ENCODE results near the gene SATB1.
"Not testable (repeated sequence)": the region's sequence is repeated elsewhere in the genome, so short reads cannot be mapped to it uniquely, and the experiment has no call there.

The SATB1 gene

GRCh38 chr3:18424729-18425640, at the start of gene SATB1:
SATB1 (minus strand) TSS chr3:18425339; CDS start chr3:18420967, 4,372 bp downstream.
- Histone ChIP-seq H3K27me3 (ENCODE audit: control insufficient read depth in 1 of 2, insufficient read depth in 2 of 2, low read length in 2 of 2) (no peaks in the 10 kb centered on the region), H3K9me3 (ENCODE audit: control insufficient read depth in 1 of 2, low read length in 2 of 2) (no peaks in the 10 kb centered on the region), H3K4me1 (ENCODE audit: control insufficient read depth in 1 of 2, insufficient read depth in 2 of 2, low read length in 2 of 2) (peaks cover 5 to 12% of the 10 kb centered on the region in 2 donors), H3K4me3 (ENCODE audit: low read depth in 1 of 2, low read length in 2 of 2) (peak within 1 kb of the TSS; percentile 92 to 96), H3K9ac (ENCODE audit: low read depth in 1 of 2, low read length in 2 of 2) (peak within 1 kb of the TSS; percentile 81 to 93), H3K27ac (ENCODE audit: low read depth, low read length) (peak within 1 kb of the TSS; percentile 82), H3K36me3 (ENCODE audit: control insufficient read depth in 1 of 2, insufficient read depth in 2 of 2, low read length in 2 of 2) (no peaks in the 10 kb centered on the region)

DNA sequence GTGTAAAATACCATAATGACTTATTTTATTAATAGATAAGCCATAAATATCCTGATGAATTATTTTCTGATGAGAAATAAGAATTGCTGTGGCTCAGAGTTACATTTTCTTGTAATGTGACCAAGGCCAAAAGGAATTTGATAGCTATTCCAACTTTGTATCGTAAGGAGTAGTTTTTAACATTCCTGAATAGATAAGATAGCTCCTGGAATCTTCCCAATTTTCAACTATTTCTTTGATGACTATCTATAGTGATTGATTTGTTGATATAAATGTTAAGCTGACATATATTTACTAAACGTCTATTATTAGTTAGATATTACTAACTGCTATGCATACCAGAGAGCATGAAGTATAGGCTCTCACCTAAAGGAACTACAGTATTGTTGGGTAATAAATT, 49.1 kb upstream of the SATB1 start:
- Histone ChIP-seq H3K27ac (ENCODE audit: low read depth, low read length) (no peak overlapping the region), H3K4me1 (ENCODE audit: control insufficient read depth in 1 of 2, insufficient read depth in 2 of 2, low read length in 2 of 2) (no peaks in the 10 kb centered on the region), H3K9me3 (ENCODE audit: control insufficient read depth in 1 of 2, low read length in 2 of 2) (no peaks in the 10 kb centered on the region), H3K27me3 (ENCODE audit: control insufficient read depth in 1 of 2, insufficient read depth in 2 of 2, low read length in 2 of 2) (no peaks in the 10 kb centered on the region), H3K36me3 (ENCODE audit: control insufficient read depth in 1 of 2, insufficient read depth in 2 of 2, low read length in 2 of 2) (no peaks in the 10 kb centered on the region), H3K4me3 (ENCODE audit: low read depth in 1 of 2, low read length in 2 of 2) (no peak overlapping the region), H3K9ac (ENCODE audit: low read depth in 1 of 2, low read length in 2 of 2) (no peak overlapping the region)

GRCh38 chr3:18469775-18470174, 44.6 kb upstream of the SATB1 start:
- H3K27me3 ChIP-seq (ENCODE audit: control insufficient read depth in 1 of 2, insufficient read depth in 2 of 2, low read length in 2 of 2): no peaks in the 10 kb centered on the region
- no peak overlapping the region for H3K9ac ChIP-seq (ENCODE audit: low read depth in 1 of 2, low read length in 2 of 2)
- no peak overlapping the region for H3K27ac ChIP-seq (ENCODE audit: low read depth, low read length)
- H3K4me1 ChIP-seq (ENCODE audit: control insufficient read depth in 1 of 2, insufficient read depth in 2 of 2, low read length in 2 of 2): no peaks in the 10 kb centered on the region
- peaks cover 0 to 3% of the 10 kb centered on the region in 2 donors for H3K36me3 ChIP-seq (ENCODE audit: control insufficient read depth in 1 of 2, insufficient read depth in 2 of 2, low read length in 2 of 2)
- H3K9me3 ChIP-seq (ENCODE audit: control insufficient read depth in 1 of 2, low read length in 2 of 2): no peaks in the 10 kb centered on the region
- H3K4me3 ChIP-seq (ENCODE audit: low read depth in 1 of 2, low read length in 2 of 2): no peak overlapping the region

DNA sequence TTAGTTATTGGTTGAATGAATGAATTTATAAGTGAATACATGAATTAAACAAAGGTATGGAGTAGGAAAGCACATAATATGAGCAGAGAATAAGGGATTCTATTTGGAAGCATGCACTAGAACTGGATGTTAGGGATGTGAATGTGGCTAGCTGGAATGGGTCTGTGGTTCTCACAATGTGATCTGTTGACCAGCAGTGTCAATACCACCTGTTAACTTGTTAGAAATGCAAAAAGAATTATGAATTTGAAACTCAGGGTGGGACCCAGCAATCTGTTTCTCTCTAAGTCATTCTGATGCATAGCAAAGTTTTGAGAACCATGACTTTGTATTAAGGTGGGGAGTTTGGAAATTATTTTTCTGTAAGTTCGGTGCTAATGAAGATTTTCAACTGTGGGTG, 41.0 kb upstream of the SATB1 start:
- Histone ChIP-seq H3K36me3 (ENCODE audit: control insufficient read depth in 1 of 2, insufficient read depth in 2 of 2, low read length in 2 of 2) (peaks cover 0 to 3% of the 10 kb centered on the region in 2 donors), H3K4me1 (ENCODE audit: control insufficient read depth in 1 of 2, insufficient read depth in 2 of 2, low read length in 2 of 2) (no peaks in the 10 kb centered on the region), H3K4me3 (ENCODE audit: low read depth in 1 of 2, low read length in 2 of 2) (no peak overlapping the region), H3K27ac (ENCODE audit: low read depth, low read length) (no peak overlapping the region), H3K9ac (ENCODE audit: low read depth in 1 of 2, low read length in 2 of 2) (no peak overlapping the region), H3K9me3 (ENCODE audit: control insufficient read depth in 1 of 2, low read length in 2 of 2) (peaks cover 0 to 5% of the 10 kb centered on the region in 2 donors), H3K27me3 (ENCODE audit: control insufficient read depth in 1 of 2, insufficient read depth in 2 of 2, low read length in 2 of 2) (no peaks in the 10 kb centered on the region)

DNA sequence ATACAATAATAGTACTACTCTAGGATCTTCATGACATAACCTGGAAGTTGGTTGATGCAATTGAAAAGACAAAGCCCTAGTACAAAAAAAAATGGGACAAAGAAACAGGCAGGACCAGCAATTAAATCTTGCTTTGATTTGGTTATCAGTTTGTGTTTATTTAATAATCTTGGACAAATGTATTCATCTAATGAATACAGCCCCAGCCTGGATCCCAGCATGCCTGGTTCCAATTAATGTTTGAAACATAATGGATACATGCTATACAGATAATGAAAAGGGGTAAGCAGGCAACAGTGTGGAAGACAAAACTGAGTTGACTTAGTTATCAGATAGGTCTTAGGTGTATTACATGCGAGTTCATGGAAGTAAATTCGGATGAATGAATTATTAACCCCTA, 29.6 kb upstream of the SATB1 start:
- H3K4me1 ChIP-seq (ENCODE audit: control insufficient read depth in 1 of 2, insufficient read depth in 2 of 2, low read length in 2 of 2): no peaks in the 10 kb centered on the region
- H3K36me3 ChIP-seq (ENCODE audit: control insufficient read depth in 1 of 2, insufficient read depth in 2 of 2, low read length in 2 of 2): no peaks in the 10 kb centered on the region
- no peaks in the 10 kb centered on the region for H3K9me3 ChIP-seq (ENCODE audit: control insufficient read depth in 1 of 2, low read length in 2 of 2)

GRCh38 chr3:18449618-18450017, 24.5 kb upstream of the SATB1 start:
- H3K4me1 ChIP-seq (ENCODE audit: control insufficient read depth in 1 of 2, insufficient read depth in 2 of 2, low read length in 2 of 2); H3K36me3 ChIP-seq (ENCODE audit: control insufficient read depth in 1 of 2, insufficient read depth in 2 of 2, low read length in 2 of 2); H3K4me3 ChIP-seq (ENCODE audit: low read depth in 1 of 2, low read length in 2 of 2); H3K9ac ChIP-seq (ENCODE audit: low read depth in 1 of 2, low read length in 2 of 2); H3K9me3 ChIP-seq (ENCODE audit: control insufficient read depth in 1 of 2, low read length in 2 of 2); H3K27ac ChIP-seq (ENCODE audit: low read depth, low read length); H3K27me3 ChIP-seq (ENCODE audit: control insufficient read depth in 1 of 2, insufficient read depth in 2 of 2, low read length in 2 of 2): not testable (repeated sequence)

More for the DNA sequence above, 29.6 kb upstream of the SATB1 start:
- Histone ChIP-seq H3K4me3 (ENCODE audit: low read depth in 1 of 2, low read length in 2 of 2) (no peak overlapping the region), H3K27me3 (ENCODE audit: control insufficient read depth in 1 of 2, insufficient read depth in 2 of 2, low read length in 2 of 2) (no peaks in the 10 kb centered on the region), H3K27ac (ENCODE audit: low read depth, low read length) (no peak overlapping the region), H3K9ac (ENCODE audit: low read depth in 1 of 2, low read length in 2 of 2) (no peak overlapping the region)

DNA sequence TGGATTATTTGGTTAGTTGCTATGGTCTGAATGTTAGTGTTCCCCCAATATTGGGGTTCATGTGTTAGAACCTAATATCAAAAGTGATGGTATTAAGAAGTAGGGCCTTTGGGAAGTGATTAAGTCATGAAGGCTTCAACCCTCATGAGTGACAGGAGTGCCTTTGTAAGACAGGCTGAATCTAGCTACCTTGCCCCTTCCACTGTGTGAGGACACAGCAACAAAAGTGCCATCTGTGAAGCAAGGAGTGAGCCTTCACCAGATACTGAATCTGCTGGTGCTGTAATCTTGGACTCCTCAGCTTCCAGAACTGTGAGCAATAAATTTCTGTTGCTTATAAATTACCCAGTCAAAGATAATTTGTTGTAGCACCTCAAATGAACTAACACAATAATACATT, 22.6 kb upstream of the SATB1 start:
- H3K27me3 ChIP-seq (ENCODE audit: control insufficient read depth in 1 of 2, insufficient read depth in 2 of 2, low read length in 2 of 2): peaks cover 10 to 23% of the 10 kb centered on the region in 2 donors
- no peak overlapping the region for H3K4me3 ChIP-seq (ENCODE audit: low read depth in 1 of 2, low read length in 2 of 2)
- H3K9me3 ChIP-seq (ENCODE audit: control insufficient read depth in 1 of 2, low read length in 2 of 2): peaks cover 3 to 7% of the 10 kb centered on the region in 2 donors
- no peak overlapping the region for H3K27ac ChIP-seq (ENCODE audit: low read depth, low read length)
- H3K36me3 ChIP-seq (ENCODE audit: control insufficient read depth in 1 of 2, insufficient read depth in 2 of 2, low read length in 2 of 2): no peaks in the 10 kb centered on the region
- peaks cover 17 to 18% of the 10 kb centered on the region in 2 donors for H3K4me1 ChIP-seq (ENCODE audit: control insufficient read depth in 1 of 2, insufficient read depth in 2 of 2, low read length in 2 of 2)
- H3K9ac ChIP-seq (ENCODE audit: low read depth in 1 of 2, low read length in 2 of 2): no peak overlapping the region

- H3K4me3 ChIP-seq (ENCODE audit: low read depth in 1 of 2, low read length in 2 of 2): peak overlapping the region in 1 of 2 donors; percentile 69
- peaks cover 3 to 7% of the 10 kb centered on the region in 2 donors for H3K9me3 ChIP-seq (ENCODE audit: control insufficient read depth in 1 of 2, low read length in 2 of 2)
These were observed 21.1 kb upstream of the SATB1 start for GRCh38 chr3:18446149-18446825.

GRCh38 chr3:18445401-18446148, 20.4 kb upstream of the SATB1 start:
- Histone ChIP-seq H3K9ac (ENCODE audit: low read depth in 1 of 2, low read length in 2 of 2) (peak overlapping the region; percentile 3 to 34), H3K27me3 (ENCODE audit: control insufficient read depth in 1 of 2, insufficient read depth in 2 of 2, low read length in 2 of 2) (peaks cover 11 to 25% of the 10 kb centered on the region in 2 donors), H3K27ac (ENCODE audit: low read depth, low read length) (no peak overlapping the region), H3K4me1 (ENCODE audit: control insufficient read depth in 1 of 2, insufficient read depth in 2 of 2, low read length in 2 of 2) (peaks cover 17 to 18% of the 10 kb centered on the region in 2 donors), H3K4me3 (ENCODE audit: low read depth in 1 of 2, low read length in 2 of 2) (peak overlapping the region; percentile 52 to 69), H3K36me3 (ENCODE audit: control insufficient read depth in 1 of 2, insufficient read depth in 2 of 2, low read length in 2 of 2) (no peaks in the 10 kb centered on the region), H3K9me3 (ENCODE audit: control insufficient read depth in 1 of 2, low read length in 2 of 2) (peaks cover 3 to 7% of the 10 kb centered on the region in 2 donors)

More at GRCh38 chr3:18446149-18446825, 21.1 kb upstream of the SATB1 start:
- Histone ChIP-seq H3K36me3 (ENCODE audit: control insufficient read depth in 1 of 2, insufficient read depth in 2 of 2, low read length in 2 of 2) (no peaks in the 10 kb centered on the region), H3K27ac (ENCODE audit: low read depth, low read length) (no peak overlapping the region), H3K27me3 (ENCODE audit: control insufficient read depth in 1 of 2, insufficient read depth in 2 of 2, low read length in 2 of 2) (peaks cover 11 to 25% of the 10 kb centered on the region in 2 donors), H3K4me1 (ENCODE audit: control insufficient read depth in 1 of 2, insufficient read depth in 2 of 2, low read length in 2 of 2) (peaks cover 17 to 18% of the 10 kb centered on the region in 2 donors), H3K9ac (ENCODE audit: low read depth in 1 of 2, low read length in 2 of 2) (no peak overlapping the region)
